BE2C (cell line): ENCODE measurements around the gene PDE7B.

ENCODE experiments used
- DNase-seq: peaks from one replicate; pipeline ENCODE4 v3.0.0-alpha.2; 2020
- H3K27me3 ChIP-seq: fragments of 250-450 bp; sonication (Bioruptor Pico); 2 replicates; pipeline ENCODE4 v1.5.1; 2020; ENCODE audit warnings: mild to moderate bottlenecking
- H3K36me3 ChIP-seq: fragments of 250-450 bp; sonication (Bioruptor Pico); 2 replicates; pipeline ENCODE4 v1.5.1; 2020; ENCODE audit warnings: mild to moderate bottlenecking
- H3K4me1 ChIP-seq: fragments of 250-450 bp; sonication (Bioruptor Pico); 2 replicates; pipeline ENCODE4 v1.5.1; 2020
- H3K4me3 ChIP-seq: 2 replicates; pipeline ENCODE4 v1.5.1; 2011; ENCODE audit warnings: low read depth, low read length
- H3K9me3 ChIP-seq: fragments of 250-450 bp; sonication (Bioruptor Pico); 2 replicates; pipeline ENCODE4 v1.5.1; 2020
- CTCF ChIP-seq: IDR thresholded peaks from 2 replicates; pipeline ENCODE4 v1.5.1; 2012; ENCODE audit warnings: mild to moderate bottlenecking, low read depth, low read length

Gene PDE7B

GRCh38 chr6:136208783-136209182 lies 357.3 kb downstream of the PDE7B start:
- Histone ChIP-seq H3K27me3 (no peaks in the 10 kb centered on the region), H3K9me3 (no peaks in the 10 kb centered on the region), H3K4me1 (no peaks in the 10 kb centered on the region), H3K4me3 (no peak overlapping the region), H3K36me3 (no peaks in the 10 kb centered on the region)
- DNase-seq, result no peak
- peak; percentile 24; the same call in 1 of the 2 replicates for TF ChIP-seq CTCF

GRCh38 chr6:136209496-136209895 lies 358.0 kb downstream of the PDE7B start:
- Histone ChIP-seq H3K9me3 (no peaks in the 10 kb centered on the region), H3K4me3 (no peak overlapping the region), H3K27me3 (no peaks in the 10 kb centered on the region), H3K36me3 (no peaks in the 10 kb centered on the region), H3K4me1 (no peaks in the 10 kb centered on the region)
- no peak for DNase-seq
- no peak; the same call in 1 of the 2 replicates for TF ChIP-seq CTCF

GRCh38 chr6:136210398-136211165 lies 359.1 kb downstream of the PDE7B start:
- Histone ChIP-seq H3K4me3 (no peak overlapping the region), H3K27me3 (no peaks in the 10 kb centered on the region), H3K4me1 (no peaks in the 10 kb centered on the region), H3K9me3 (no peaks in the 10 kb centered on the region), H3K36me3 (no peaks in the 10 kb centered on the region)
- no peak for DNase-seq
- no peak for TF ChIP-seq CTCF

GRCh38 chr6:136212608-136213007 lies 361.1 kb downstream of the PDE7B start:
- no peak for TF ChIP-seq CTCF
- no peaks in the 10 kb centered on the region for H3K9me3 ChIP-seq
- no peaks in the 10 kb centered on the region for H3K36me3 ChIP-seq
- no peaks in the 10 kb centered on the region for H3K27me3 ChIP-seq
- H3K4me3 ChIP-seq, result no peak overlapping the region
- DNase-seq, result no peak
- no peaks in the 10 kb centered on the region for H3K4me1 ChIP-seq

- Histone ChIP-seq H3K4me1 (no peaks in the 10 kb centered on the region), H3K9me3 (no peaks in the 10 kb centered on the region), H3K36me3 (no peaks in the 10 kb centered on the region), H3K4me3 (no peak overlapping the region), H3K27me3 (no peaks in the 10 kb centered on the region)
- no peak for DNase-seq
- TF ChIP-seq CTCF, result no peak
Measured at GRCh38 chr6:136213012-136213539, 361.6 kb downstream of the PDE7B start.

GRCh38 chr6:136213853-136214252 lies 362.4 kb downstream of the PDE7B start:
- Histone ChIP-seq H3K27me3 (no peaks in the 10 kb centered on the region), H3K36me3 (no peaks in the 10 kb centered on the region), H3K9me3 (no peaks in the 10 kb centered on the region), H3K4me1 (no peaks in the 10 kb centered on the region), H3K4me3 (no peak overlapping the region)
- no peak for DNase-seq
- TF ChIP-seq CTCF, result no peak
